ENCODE data around the gene C9orf43. TPM values are rescaled to one million over a fixed set of nuclear protein-coding genes. Genes with fewer than 3 reads are reported as not detected.

The C9orf43 gene
- polyA plus RNA-seq, 2 of the 4 experiments (the other 2 are of a cell fraction) = 0.50 to 1.0 TPM

DNA sequence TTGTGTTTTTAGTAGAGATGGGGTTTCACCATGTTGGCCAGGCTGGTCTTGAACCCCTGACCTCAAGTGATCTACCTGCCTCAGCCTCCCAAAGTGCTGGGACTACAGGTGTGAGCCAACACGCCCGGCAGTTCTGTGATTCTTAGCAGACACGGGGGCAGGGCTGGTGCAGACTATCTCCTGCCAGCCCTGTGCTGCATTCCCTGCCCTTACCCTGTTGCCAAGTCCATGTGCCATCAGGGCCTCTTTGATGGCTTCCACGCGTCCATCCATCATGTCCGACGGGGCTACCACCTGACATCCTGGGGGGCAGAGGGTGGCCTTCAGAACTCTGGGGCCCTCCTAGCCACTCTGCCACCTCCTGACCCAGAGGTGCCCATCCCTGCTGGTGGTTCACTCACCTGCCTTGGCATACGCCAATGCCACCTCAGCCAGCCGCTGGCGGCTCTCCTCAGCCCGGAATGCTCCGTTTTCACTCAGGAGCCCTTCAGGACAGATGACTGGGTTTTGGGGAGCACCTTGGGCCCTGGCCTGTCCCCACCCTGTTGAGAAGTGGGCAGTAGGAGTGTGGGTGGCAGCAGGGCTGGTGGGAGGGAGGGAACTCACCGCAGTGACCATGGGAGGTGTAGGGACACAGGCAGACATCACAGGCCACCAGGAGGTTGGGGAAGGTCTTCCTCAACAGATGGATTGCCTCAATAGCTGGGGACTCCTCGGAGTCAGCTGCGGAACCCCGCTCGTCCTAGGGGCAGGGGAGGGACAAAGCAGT is 20.2 kb upstream of the C9orf43 start:
- 93% methylated on average over 17 of the region's 17 CpGs for WGBS (ENCODE audit: missing lambda C conversion rate)
- Histone ChIP-seq H3K4me1 (0 out of 3 replicates have a peak, but pooled peaks cover 4% of the 10 kb centered on the region), H3K9me3 (no peaks in the 10 kb centered on the region), H3K27ac (no peak overlapping the region), H3K4me3 (no peak overlapping the region), H3K4me2 (no peak overlapping the region)
- ChIA-PET CTCF (interaction anchor here (2.8 to 8.2 kb wide), 2 partner anchors 12 to 15 kb away, joined by 9 to 51 read pairs; partner anchors contain the start of gene ALAD), POLR2A (interaction anchor here (1.4 kb wide), 1 partner anchor 14 kb away, joined by 3 read pairs; the partner anchor contains the start of gene HDHD3)
- TF ChIP-seq POLR2A (IDR thresholded peaks at IDR 0.05; ENCODE audit: low read length) = no peak
- TF ChIP-seq JUN (IDR thresholded peaks at IDR 0.05) = no peak
- no peak for TF ChIP-seq MYC (IDR thresholded peaks at IDR 0.05; ENCODE audit: borderline replicate concordance, low read length)
- no peak for TF ChIP-seq RAD21 (conservative IDR thresholded peaks at IDR 0.05 in 1 of 2, IDR thresholded peaks at IDR 0.05 in 1 of 2)
- TF ChIP-seq SMC3 (IDR thresholded peaks at IDR 0.05) = no peak
- TF ChIP-seq CBX2 (IDR thresholded peaks at IDR 0.05; ENCODE audit: borderline replicate concordance, low read depth) = no peak
- TF ChIP-seq HDAC2 (IDR thresholded peaks at IDR 0.05) = no peak
- no peak for FAIRE-seq
- no peak for DNase-seq (ENCODE audit: low read depth in 1 of 2, low spot score in 1 of 2)
- ATAC-seq = no peak

DNA sequence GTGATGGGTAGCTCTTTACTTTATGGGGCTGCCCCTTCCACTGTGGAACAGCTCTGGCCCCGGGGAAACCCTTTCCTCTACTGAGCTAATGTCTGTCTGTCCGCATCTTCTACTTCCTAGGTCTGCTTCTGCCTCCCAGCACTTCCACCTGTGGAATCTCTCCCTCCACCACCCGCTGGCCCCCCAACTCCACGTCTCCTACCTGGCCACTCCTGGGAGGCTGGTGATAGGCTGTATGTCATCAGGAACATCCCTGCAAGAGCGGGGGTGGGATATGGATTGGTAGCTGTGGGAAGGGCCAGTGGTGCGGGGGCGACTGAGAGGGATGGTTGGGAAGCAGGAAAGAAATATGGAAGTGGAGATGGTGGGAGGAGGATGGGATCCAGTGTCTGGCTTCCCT is 18.6 kb upstream of the C9orf43 start:
- Histone ChIP-seq H3K27ac (no peak overlapping the region), H3K9me3 (no peaks in the 10 kb centered on the region), H3K4me3 (no peak overlapping the region), H3K4me1 (0 out of 3 replicates have a peak, but pooled peaks cover 4% of the 10 kb centered on the region), H3K4me2 (no peak overlapping the region)
- ChIA-PET CTCF (interaction anchor here (0.9 to 8.2 kb wide), 6 partner anchors 10 to 265 kb away, joined by 3 to 51 read pairs (median 3); partner anchors contain the start of gene ALAD), POLR2A (no interaction called here)
- no peak for FAIRE-seq
- DNase-seq (ENCODE audit: low read depth in 1 of 2, low spot score in 1 of 2) = no peak
- no peak for ATAC-seq
- TF ChIP-seq POLR2A (IDR thresholded peaks at IDR 0.05; ENCODE audit: low read length) (no peak), HOXB5 (CRISPR knock-in tag; IDR thresholded peaks at IDR 0.05) (no peak), HEYL (CRISPR knock-in tag; IDR thresholded peaks at IDR 0.05) (no peak), TP53 (CRISPR knock-in tag; IDR thresholded peaks at IDR 0.05) (no peak), RARB (CRISPR knock-in tag; IDR thresholded peaks at IDR 0.05) (no peak), POLR2AphosphoS2 (conservative IDR thresholded peaks at IDR 0.05; ENCODE audit: low read length) (no peak)
- TF ChIP-seq, protein P1, sequence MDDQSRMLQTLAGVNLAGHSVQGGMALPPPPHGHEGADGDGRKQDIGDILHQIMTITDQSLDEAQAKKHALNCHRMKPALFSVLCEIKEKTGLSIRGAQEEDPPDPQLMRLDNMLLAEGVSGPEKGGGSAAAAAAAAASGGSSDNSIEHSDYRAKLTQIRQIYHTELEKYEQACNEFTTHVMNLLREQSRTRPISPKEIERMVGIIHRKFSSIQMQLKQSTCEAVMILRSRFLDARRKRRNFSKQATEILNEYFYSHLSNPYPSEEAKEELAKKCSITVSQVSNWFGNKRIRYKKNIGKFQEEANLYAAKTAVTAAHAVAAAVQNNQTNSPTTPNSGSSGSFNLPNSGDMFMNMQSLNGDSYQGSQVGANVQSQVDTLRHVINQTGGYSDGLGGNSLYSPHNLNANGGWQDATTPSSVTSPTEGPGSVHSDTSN (IDR thresholded peaks at IDR 0.05) = no peak
- TF ChIP-seq, protein P2, sequence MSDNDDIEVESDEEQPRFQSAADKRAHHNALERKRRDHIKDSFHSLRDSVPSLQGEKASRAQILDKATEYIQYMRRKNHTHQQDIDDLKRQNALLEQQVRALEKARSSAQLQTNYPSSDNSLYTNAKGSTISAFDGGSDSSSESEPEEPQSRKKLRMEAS (IDR thresholded peaks at IDR 0.05) = no peak
- TF ChIP-seq, protein P3, sequence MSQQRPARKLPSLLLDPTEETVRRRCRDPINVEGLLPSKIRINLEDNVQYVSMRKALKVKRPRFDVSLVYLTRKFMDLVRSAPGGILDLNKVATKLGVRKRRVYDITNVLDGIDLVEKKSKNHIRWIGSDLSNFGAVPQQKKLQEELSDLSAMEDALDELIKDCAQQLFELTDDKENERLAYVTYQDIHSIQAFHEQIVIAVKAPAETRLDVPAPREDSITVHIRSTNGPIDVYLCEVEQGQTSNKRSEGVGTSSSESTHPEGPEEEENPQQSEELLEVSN (IDR thresholded peaks at IDR 0.05; ENCODE audit: borderline replicate concordance, low read depth) = no peak
- WGBS (ENCODE audit: missing lambda C conversion rate) = 95% methylated on average over 7 of the region's 7 CpGs

DNA sequence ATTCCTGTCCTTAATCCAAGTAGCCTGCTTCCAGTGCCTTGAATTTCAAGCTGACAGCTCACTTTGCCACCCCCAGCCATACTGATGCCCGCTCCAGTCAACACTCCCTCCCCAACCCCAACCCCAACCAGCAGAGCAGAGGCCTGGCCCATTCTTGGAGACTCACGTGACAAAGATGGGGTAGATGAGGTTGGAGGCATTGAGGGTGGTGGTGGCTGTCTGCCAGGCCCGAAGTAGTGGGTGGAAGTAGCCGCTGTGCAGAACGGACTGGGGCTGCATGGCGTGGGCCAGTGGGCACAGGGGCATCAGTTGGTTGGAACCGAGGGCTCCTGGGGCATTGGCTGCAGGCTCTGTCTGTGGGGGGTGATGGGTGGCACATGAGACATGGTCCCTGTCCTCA is 17.3 kb upstream of the C9orf43 start:
- H3K4me2 ChIP-seq = no peak overlapping the region
- H3K27ac ChIP-seq = no peak overlapping the region
- 93% methylated on average over 7 of the region's 7 CpGs for WGBS (ENCODE audit: missing lambda C conversion rate)
- no peaks in the 10 kb centered on the region for H3K9me3 ChIP-seq
- H3K4me3 ChIP-seq = no peak overlapping the region
- ChIA-PET POLR2A (no interaction called here), CTCF (interaction anchor here (1.1 to 8.2 kb wide), 2 partner anchors 9 to 88 kb away, joined by 3 to 51 read pairs; partner anchors contain the start of gene ALAD)
- no peak for FAIRE-seq
- DNase-seq (ENCODE audit: low read depth in 1 of 2, low spot score in 1 of 2) = no peak
- H3K4me1 ChIP-seq = no peaks in the 10 kb centered on the region
- no peak for ATAC-seq
- TF ChIP-seq FOSB (CRISPR knock-in tag; IDR thresholded peaks at IDR 0.05) (no peak), KDM5A (IDR thresholded peaks at IDR 0.05) (no peak), ZFP36 (IDR thresholded peaks at IDR 0.05; ENCODE audit: borderline replicate concordance, partially characterized antibody) (no peak), GATA3 (IDR thresholded peaks at IDR 0.05; ENCODE audit: borderline replicate concordance) (no peak), JUNB (IDR thresholded peaks at IDR 0.05) (no peak), SMC3 (IDR thresholded peaks at IDR 0.05) (no peak), CBX2 (IDR thresholded peaks at IDR 0.05; ENCODE audit: borderline replicate concordance, low read depth) (no peak), BHLHE40 (IDR thresholded peaks at IDR 0.05; ENCODE audit: low read depth, low read length) (no peak), JUN (IDR thresholded peaks at IDR 0.05) (no peak), NR3C1 (IDR thresholded peaks at IDR 0.05) (no peak), NFE2L2 (conservative IDR thresholded peaks at IDR 0.05; ENCODE audit: low read length) (no peak)
- TF ChIP-seq, protein P4, sequence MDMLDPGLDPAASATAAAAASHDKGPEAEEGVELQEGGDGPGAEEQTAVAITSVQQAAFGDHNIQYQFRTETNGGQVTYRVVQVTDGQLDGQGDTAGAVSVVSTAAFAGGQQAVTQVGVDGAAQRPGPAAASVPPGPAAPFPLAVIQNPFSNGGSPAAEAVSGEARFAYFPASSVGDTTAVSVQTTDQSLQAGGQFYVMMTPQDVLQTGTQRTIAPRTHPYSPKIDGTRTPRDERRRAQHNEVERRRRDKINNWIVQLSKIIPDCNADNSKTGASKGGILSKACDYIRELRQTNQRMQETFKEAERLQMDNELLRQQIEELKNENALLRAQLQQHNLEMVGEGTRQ (IDR thresholded peaks at IDR 0.05) = no peak
- TF ChIP-seq, protein P5, sequence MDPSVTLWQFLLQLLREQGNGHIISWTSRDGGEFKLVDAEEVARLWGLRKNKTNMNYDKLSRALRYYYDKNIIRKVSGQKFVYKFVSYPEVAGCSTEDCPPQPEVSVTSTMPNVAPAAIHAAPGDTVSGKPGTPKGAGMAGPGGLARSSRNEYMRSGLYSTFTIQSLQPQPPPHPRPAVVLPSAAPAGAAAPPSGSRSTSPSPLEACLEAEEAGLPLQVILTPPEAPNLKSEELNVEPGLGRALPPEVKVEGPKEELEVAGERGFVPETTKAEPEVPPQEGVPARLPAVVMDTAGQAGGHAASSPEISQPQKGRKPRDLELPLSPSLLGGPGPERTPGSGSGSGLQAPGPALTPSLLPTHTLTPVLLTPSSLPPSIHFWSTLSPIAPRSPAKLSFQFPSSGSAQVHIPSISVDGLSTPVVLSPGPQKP (IDR thresholded peaks at IDR 0.05; ENCODE audit: low read depth, low read length) = no peak
- TF ChIP-seq, protein P6, sequence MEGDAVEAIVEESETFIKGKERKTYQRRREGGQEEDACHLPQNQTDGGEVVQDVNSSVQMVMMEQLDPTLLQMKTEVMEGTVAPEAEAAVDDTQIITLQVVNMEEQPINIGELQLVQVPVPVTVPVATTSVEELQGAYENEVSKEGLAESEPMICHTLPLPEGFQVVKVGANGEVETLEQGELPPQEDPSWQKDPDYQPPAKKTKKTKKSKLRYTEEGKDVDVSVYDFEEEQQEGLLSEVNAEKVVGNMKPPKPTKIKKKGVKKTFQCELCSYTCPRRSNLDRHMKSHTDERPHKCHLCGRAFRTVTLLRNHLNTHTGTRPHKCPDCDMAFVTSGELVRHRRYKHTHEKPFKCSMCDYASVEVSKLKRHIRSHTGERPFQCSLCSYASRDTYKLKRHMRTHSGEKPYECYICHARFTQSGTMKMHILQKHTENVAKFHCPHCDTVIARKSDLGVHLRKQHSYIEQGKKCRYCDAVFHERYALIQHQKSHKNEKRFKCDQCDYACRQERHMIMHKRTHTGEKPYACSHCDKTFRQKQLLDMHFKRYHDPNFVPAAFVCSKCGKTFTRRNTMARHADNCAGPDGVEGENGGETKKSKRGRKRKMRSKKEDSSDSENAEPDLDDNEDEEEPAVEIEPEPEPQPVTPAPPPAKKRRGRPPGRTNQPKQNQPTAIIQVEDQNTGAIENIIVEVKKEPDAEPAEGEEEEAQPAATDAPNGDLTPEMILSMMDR (IDR thresholded peaks at IDR 0.05) = no peak
- TF ChIP-seq, protein P1 (IDR thresholded peaks at IDR 0.05) = no peak
- TF ChIP-seq, protein P7, sequence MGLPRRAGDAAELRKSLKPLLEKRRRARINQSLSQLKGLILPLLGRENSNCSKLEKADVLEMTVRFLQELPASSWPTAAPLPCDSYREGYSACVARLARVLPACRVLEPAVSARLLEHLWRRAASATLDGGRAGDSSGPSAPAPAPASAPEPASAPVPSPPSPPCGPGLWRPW (IDR thresholded peaks at IDR 0.05) = no peak

Data from A549 (cell line).